BE2C (cell line): ENCODE data around the gene NPY5R. TPM values are rescaled to one million over a fixed set of nuclear protein-coding genes. Genes with fewer than 3 reads are reported as not detected.

Experiments used
- DNase-seq: peaks from one replicate; pipeline ENCODE4 v3.0.0-alpha.2; 2020
- H3K27me3 ChIP-seq: fragments of 250-450 bp; sonication (Bioruptor Pico); 2 replicates; pipeline ENCODE4 v1.5.1; 2020; ENCODE audit warnings: mild to moderate bottlenecking
- H3K36me3 ChIP-seq: fragments of 250-450 bp; sonication (Bioruptor Pico); 2 replicates; pipeline ENCODE4 v1.5.1; 2020; ENCODE audit warnings: mild to moderate bottlenecking
- H3K4me1 ChIP-seq: fragments of 250-450 bp; sonication (Bioruptor Pico); 2 replicates; pipeline ENCODE4 v1.5.1; 2020
- H3K4me3 ChIP-seq: 2 replicates; pipeline ENCODE4 v1.5.1; 2011; ENCODE audit warnings: low read depth, low read length
- H3K9me3 ChIP-seq: fragments of 250-450 bp; sonication (Bioruptor Pico); 2 replicates; pipeline ENCODE4 v1.5.1; 2020
- CTCF ChIP-seq: IDR thresholded peaks from 2 replicates; pipeline ENCODE4 v1.5.1; 2012; ENCODE audit warnings: mild to moderate bottlenecking, low read depth, low read length
- polyA plus RNA-seq: library from polyadenylated mRNA; unstranded; fragments of >200 nt; gene quantifications from one replicate; pipeline ENCODE4 v1.2.1, GENCODE V29; 2012; ENCODE audit warnings: low read depth, missing spikeins; ENCODE audit not compliant: insufficient read length, insufficient read depth

NPY5R gene
- polyA plus RNA-seq, result not detected

GRCh38 chr4:163343604-163344146 is at the start of gene NPY5R:
NPY5R (plus strand) TSS chr4:163343892; CDS start chr4:163350274, 6,382 bp downstream.
- Histone ChIP-seq H3K27me3 (peaks cover 29% of the 10 kb centered on the region), H3K36me3 (no peaks in the 10 kb centered on the region), H3K9me3 (no peaks in the 10 kb centered on the region), H3K4me1 (no peaks in the 10 kb centered on the region), H3K4me3 (no peak within 1 kb of the TSS)
- TF ChIP-seq CTCF, result no peak
- peak; percentile 5 for DNase-seq

GRCh38 chr4:163295138-163295537 is 48.6 kb upstream of the NPY5R start:
- TF ChIP-seq CTCF, result no peak

GRCh38 chr4:163300445-163300844 is 43.2 kb upstream of the NPY5R start:
- H3K36me3 ChIP-seq, result no peaks in the 10 kb centered on the region
- TF ChIP-seq CTCF, result no peak

More at GRCh38 chr4:163295138-163295537, 48.6 kb upstream of the NPY5R start:
- DNase-seq, result no peak
- Histone ChIP-seq H3K4me3 (no peak overlapping the region), H3K4me1 (no peaks in the 10 kb centered on the region), H3K36me3 (no peaks in the 10 kb centered on the region), H3K27me3 (no peaks in the 10 kb centered on the region), H3K9me3 (no peaks in the 10 kb centered on the region)

GRCh38 chr4:163303069-163303468 is 40.6 kb upstream of the NPY5R start:
- H3K4me3 ChIP-seq, result no peak overlapping the region
- H3K27me3 ChIP-seq, result no peaks in the 10 kb centered on the region
- H3K9me3 ChIP-seq, result no peaks in the 10 kb centered on the region
- DNase-seq, result no peak
- no peaks in the 10 kb centered on the region for H3K36me3 ChIP-seq
- H3K4me1 ChIP-seq, result no peaks in the 10 kb centered on the region
- no peak for TF ChIP-seq CTCF

More at GRCh38 chr4:163300445-163300844, 43.2 kb upstream of the NPY5R start:
- Histone ChIP-seq H3K4me1 (no peaks in the 10 kb centered on the region), H3K9me3 (no peaks in the 10 kb centered on the region), H3K27me3 (no peaks in the 10 kb centered on the region), H3K4me3 (no peak overlapping the region)
- no peak for DNase-seq

- Histone ChIP-seq H3K27me3 (no peaks in the 10 kb centered on the region), H3K9me3 (no peaks in the 10 kb centered on the region), H3K36me3 (no peaks in the 10 kb centered on the region), H3K4me3 (no peak overlapping the region), H3K4me1 (no peaks in the 10 kb centered on the region)
- no peak for TF ChIP-seq CTCF
- no peak for DNase-seq
Observed at GRCh38 chr4:163309466-163309865, 34.2 kb upstream of the NPY5R start.

GRCh38 chr4:163317110-163317509 is 26.6 kb upstream of the NPY5R start:
- Histone ChIP-seq H3K27me3 (no peaks in the 10 kb centered on the region), H3K36me3 (no peaks in the 10 kb centered on the region), H3K4me3 (no peak overlapping the region), H3K4me1 (no peaks in the 10 kb centered on the region), H3K9me3 (no peaks in the 10 kb centered on the region)
- TF ChIP-seq CTCF, result no peak
- DNase-seq, result no peak
